ELR (cell line): ENCODE results near the gene MPI.
A peak's percentile ranks its signal among the peaks of the same experiment; 100 is the strongest.
"Not testable (repeated sequence)": the region's sequence is repeated elsewhere in the genome, so short reads cannot be mapped to it uniquely, and the experiment has no call there.

ENCODE experiments used
- DNase-seq: peaks from one replicate; pipeline ENCODE4 v3.0.0-alpha.2; 2015; ENCODE audit warnings: low read depth

The MPI gene

GRCh38 chr15:74863239-74864056 is 26.4 kb upstream of the MPI start:
- peak; percentile 66 for DNase-seq

- no peak for DNase-seq
These were observed 25.5 kb upstream of the MPI start for GRCh38 chr15:74864296-74864695.

GRCh38 chr15:74865316-74865715 is 24.5 kb upstream of the MPI start:
- DNase-seq = no peak

GRCh38 chr15:74866090-74866489 is 23.8 kb upstream of the MPI start:
- DNase-seq = peak; percentile 79

GRCh38 chr15:74867466-74868038 is 22.3 kb upstream of the MPI start:
- DNase-seq = no peak

GRCh38 chr15:74868059-74868458 is 21.8 kb upstream of the MPI start:
- no peak for DNase-seq

- no peak for DNase-seq
These were observed 20.5 kb upstream of the MPI start for GRCh38 chr15:74869372-74869725.

GRCh38 chr15:74869726-74870407 is 20.0 kb upstream of the MPI start:
- no peak for DNase-seq

- DNase-seq = peak; percentile 36
These were observed 19.2 kb upstream of the MPI start for GRCh38 chr15:74870436-74871215.

- DNase-seq = no peak
These were observed 17.2 kb upstream of the MPI start for GRCh38 chr15:74872702-74873035.

- peak; percentile 96 for DNase-seq
These were observed 16.6 kb upstream of the MPI start, which contains the start of gene SCAMP2 for GRCh38 chr15:74873036-74873755. TSS of gene SCAMP2 (minus strand) at chr15:74873365. CDS start at chr15:74873255, 110 bp downstream.

- DNase-seq = peak; percentile 29
These were observed 16.0 kb upstream of the MPI start for GRCh38 chr15:74873756-74874424.

GRCh38 chr15:74878273-74878672 is 11.6 kb upstream of the MPI start:
- no peak for DNase-seq

- no peak for DNase-seq
These were observed 7.3 kb upstream of the MPI start for GRCh38 chr15:74882528-74882927.

GRCh38 chr15:74884428-74885223 is 5.2 kb upstream of the MPI start:
- DNase-seq = peak; percentile 34

- no peak for DNase-seq
These were observed 4.4 kb upstream of the MPI start for GRCh38 chr15:74885461-74885860.

- DNase-seq = not testable (repeated sequence)
These were observed 2.2 kb upstream of the MPI start for GRCh38 chr15:74887537-74888193.

GRCh38 chr15:74888716-74889115 is 1.1 kb upstream of the MPI start:
- DNase-seq = no peak

GRCh38 chr15:74889390-74889882 is 406 bp upstream of the MPI start:
- peak; percentile 54 for DNase-seq

GRCh38 chr15:74890665-74890960 is 771 bp downstream of the MPI start:
- DNase-seq = no peak
